ENCODE results near the gene TMEM14B.

Gene TMEM14B
- long read RNA-seq, transcript TMEM14B-212 (5 exons, 992 nt), result minor isoform, 5 of 120 reads
- long read RNA-seq, transcript TMEM14B-202 (6 exons, 975 nt), result major isoform, 70 of 120 reads
- long read RNA-seq, partial matches to known transcripts, result 6 of 120 reads
- long read RNA-seq, other reads (novel, unspliced or antisense), result 36 of 120 reads

- peak; percentile 97 to 99 for DNase-seq (ENCODE audit: low read depth in 1 of 2, low spot score in 1 of 2)
- TF ChIP-seq CTCF (IDR thresholded peaks at IDR 0.05; ENCODE audit: insufficient read depth, low read length) (no peak), GABPA (IDR thresholded peaks at IDR 0.05; ENCODE audit: low read depth) (no peak), POLR2AphosphoS5 (IDR thresholded peaks at IDR 0.05; ENCODE audit: low read depth) (peak; percentile 81), SPI1 (IDR thresholded peaks at IDR 0.05; ENCODE audit: borderline replicate concordance, low read depth) (no peak; the same call in 1 of the 2 replicates), REST (IDR thresholded peaks at IDR 0.05; ENCODE audit: insufficient replicate concordance, low read depth) (peak; percentile 41)
- peak within 1 kb of the TSS; percentile 70 for H3K4me3 ChIP-seq (replicated peaks; ENCODE audit: insufficient read depth, low read length)
- no peaks in the 10 kb centered on the region for H3K27me3 ChIP-seq (ENCODE audit: insufficient read depth, poor library complexity, severe bottlenecking)
- peak within 1 kb of the TSS; percentile 90 for H3K27ac ChIP-seq (replicated peaks)
These were observed at the start of gene TMEM14B for GRCh38 chr6:10747251-10747972. TSS of gene TMEM14B (plus strand) at chr6:10747805. CDS start at chr6:10749246, 1,441 bp downstream.

- TF ChIP-seq POLR2AphosphoS5 (IDR thresholded peaks at IDR 0.05; ENCODE audit: low read depth) (no peak), GABPA (IDR thresholded peaks at IDR 0.05; ENCODE audit: low read depth) (no peak), REST (IDR thresholded peaks at IDR 0.05; ENCODE audit: insufficient replicate concordance, low read depth) (no peak), CTCF (IDR thresholded peaks at IDR 0.05; ENCODE audit: insufficient read depth, low read length) (no peak), SPI1 (IDR thresholded peaks at IDR 0.05; ENCODE audit: borderline replicate concordance, low read depth) (no peak)
- DNase-seq (ENCODE audit: low read depth in 1 of 2, low spot score in 1 of 2), result no peak
- Histone ChIP-seq H3K27ac (replicated peaks) (no peak overlapping the region), H3K27me3 (ENCODE audit: insufficient read depth, poor library complexity, severe bottlenecking) (no peaks in the 10 kb centered on the region), H3K4me3 (replicated peaks; ENCODE audit: insufficient read depth, low read length) (no peak overlapping the region)
These were observed 33.6 kb upstream of the TMEM14B start for GRCh38 chr6:10713962-10714361.

- Histone ChIP-seq H3K27me3 (ENCODE audit: insufficient read depth, poor library complexity, severe bottlenecking) (no peaks in the 10 kb centered on the region), H3K27ac (replicated peaks) (peak overlapping the region; percentile 83), H3K4me3 (replicated peaks; ENCODE audit: insufficient read depth, low read length) (peak overlapping the region; percentile 49)
- DNase-seq (ENCODE audit: low read depth in 1 of 2, low spot score in 1 of 2), result peak in 1 of 2 experiments; percentile 18
- TF ChIP-seq POLR2AphosphoS5 (IDR thresholded peaks at IDR 0.05; ENCODE audit: low read depth) (no peak), SPI1 (IDR thresholded peaks at IDR 0.05; ENCODE audit: borderline replicate concordance, low read depth) (no peak), GABPA (IDR thresholded peaks at IDR 0.05; ENCODE audit: low read depth) (no peak), CTCF (IDR thresholded peaks at IDR 0.05; ENCODE audit: insufficient read depth, low read length) (no peak), REST (IDR thresholded peaks at IDR 0.05; ENCODE audit: insufficient replicate concordance, low read depth) (no peak)
These were observed 28.2 kb upstream of the TMEM14B start for GRCh38 chr6:10719296-10719963.

All from HL-60 (cell line).